ENCODE measurements around the gene LRP1B.

The LRP1B gene

DNA sequence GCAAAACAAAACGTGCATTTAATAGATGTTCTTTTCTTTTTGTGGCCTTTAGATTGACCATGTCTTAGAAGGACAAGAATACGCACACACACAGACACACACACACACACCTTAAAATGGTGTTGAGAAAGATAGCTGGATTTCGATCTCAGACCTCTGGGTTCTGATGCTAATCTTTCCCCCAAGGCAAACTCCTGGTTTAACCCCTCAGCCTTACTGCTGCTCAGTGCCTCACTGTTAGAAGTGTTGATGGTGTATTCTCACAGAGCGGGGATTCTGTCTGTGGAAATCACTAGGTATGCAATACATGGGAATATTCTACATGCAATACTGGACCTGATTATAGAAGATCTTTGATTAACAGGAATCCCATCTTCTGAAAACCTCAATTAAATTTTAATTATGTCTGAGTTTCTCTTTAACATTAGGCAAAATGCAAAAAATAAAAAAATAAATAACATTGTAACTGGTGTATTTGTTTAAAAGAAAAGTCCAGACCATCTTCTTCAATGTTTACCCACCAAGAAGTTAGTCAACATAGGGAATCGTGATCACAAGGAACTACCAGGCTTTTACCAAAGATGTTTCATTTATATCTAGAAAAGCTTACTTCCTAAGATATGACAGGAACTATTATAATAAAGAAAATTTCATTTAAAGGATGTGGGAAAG, 613.5 kb downstream of the LRP1B start:
- no peak for DNase-seq (ENCODE audit: low read depth in 2 of 2)

DNA sequence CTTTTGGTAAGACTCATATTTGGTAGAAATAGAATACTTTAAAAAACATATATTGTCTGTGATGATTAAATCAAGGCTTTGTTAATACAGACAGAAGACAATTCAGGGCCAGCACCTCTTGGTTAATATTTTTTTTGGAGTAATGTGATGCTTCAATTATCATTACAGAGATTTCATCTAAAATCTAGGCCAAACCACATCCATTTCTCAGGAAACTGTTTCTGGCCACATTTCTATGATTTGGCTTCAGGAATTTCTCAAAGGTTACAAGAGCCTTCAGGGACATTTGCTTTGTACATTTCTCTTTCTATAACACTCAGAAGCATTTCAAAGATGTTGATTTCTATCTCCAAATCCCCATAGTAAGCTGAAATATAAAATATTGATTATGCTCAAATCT, 614.9 kb downstream of the LRP1B start:
- DNase-seq (ENCODE audit: low read depth in 2 of 2): no peak

DNA sequence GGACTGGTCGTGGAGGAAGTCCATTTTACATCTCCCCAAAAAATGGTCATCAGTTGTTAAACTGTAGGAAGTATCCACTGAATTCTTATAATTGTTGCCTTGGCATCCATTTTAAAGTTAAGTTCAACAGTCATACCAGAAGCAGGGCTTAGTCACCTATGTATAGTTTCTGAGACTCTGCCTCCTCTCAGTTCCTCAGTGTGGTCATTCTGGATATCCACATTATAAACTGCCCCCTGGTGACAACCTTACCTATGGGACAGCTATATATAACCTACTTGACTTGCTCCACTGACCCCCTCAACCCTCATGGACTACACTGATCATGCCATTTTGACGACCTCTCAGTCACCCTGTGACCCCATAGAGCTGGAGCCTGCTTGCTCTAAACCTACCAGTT, 617.0 kb downstream of the LRP1B start:
- no peak for DNase-seq (ENCODE audit: low read depth in 2 of 2)

DNA sequence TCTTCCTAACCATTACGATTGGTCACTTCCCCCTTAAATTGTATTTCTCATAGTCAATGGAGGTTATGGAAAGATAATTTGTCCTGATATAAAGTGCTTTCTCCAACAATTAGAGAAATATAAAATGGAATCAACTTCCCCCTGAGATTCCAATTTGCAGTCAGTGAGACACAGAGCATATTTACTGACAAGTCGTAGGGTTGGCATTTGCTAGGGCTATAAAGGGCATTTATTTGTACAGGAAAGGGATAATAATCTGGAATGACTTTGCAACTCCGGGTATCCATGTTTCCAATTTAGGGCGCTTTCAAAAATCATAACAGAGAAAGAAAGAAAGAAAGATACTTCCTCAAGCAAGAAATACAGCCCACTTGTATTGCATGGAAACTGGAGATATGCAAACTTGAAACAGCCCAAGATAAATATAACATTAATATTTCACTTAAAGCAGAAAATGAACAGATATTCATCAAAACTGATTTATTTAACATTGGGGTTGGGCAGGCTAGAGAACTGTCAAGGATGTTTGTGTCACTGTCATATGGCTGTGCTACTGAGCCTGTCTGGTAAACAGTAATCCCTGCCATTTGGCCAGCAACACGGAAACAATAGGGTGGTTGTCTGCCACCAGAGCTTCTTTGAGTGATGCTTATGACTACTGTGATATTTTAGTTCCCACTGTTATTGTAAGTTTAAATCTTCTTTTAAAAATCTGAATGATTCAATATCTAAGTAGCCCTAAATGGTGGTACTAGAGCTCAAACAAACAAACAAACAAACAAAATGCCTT, 621.8 kb downstream of the LRP1B start:
- DNase-seq (ENCODE audit: low read depth in 2 of 2): no peak

DNA sequence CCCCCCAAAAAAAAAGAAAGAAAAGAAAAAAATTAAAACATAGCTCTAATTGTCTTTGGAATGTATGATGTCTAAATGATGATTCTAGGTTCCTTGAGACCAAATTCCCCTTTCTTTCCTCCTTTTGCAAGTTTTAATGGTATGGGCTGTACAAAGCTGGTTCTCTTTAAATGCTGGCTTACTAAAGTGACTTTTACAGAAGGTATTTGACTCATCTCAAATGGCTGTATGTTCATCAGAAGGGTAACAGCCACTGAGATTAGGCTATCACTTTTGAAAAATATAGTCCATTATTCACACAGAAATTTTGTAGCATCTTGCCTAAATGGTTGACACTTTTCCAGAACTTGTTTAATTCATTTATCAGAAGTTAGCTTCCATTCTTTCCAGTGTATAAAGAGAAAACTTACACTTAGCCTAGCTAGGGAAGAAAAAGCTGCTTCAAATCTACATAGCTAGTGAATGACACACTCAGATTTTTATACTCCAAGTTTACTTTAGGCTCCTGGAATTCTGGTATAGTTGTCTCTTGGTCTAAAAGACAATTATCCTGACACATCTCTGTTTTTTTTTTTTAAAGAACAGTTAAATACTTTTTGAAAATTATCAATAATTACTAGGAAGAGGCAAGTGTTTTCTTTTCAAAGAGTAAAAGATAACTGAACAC, 622.6 kb downstream of the LRP1B start:
- no peak for DNase-seq (ENCODE audit: low read depth in 2 of 2)

DNA sequence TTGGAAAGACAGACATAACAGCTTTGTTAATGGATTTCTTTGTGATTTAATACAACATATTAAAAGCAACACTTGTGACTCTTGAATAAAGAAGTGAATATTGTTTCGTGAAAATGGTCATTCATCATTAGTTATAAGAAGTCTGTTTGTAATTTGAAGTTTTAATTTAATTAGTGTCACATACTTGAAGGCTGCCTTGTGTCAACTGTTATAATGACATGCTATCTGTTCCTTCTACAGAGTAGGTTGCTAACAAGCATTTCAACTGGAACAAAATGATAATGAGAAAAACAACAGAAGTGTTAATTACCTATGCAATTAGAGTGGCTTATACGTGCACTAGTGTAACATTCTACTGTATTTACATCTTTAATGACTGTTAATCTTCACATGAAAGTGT, 624.7 kb downstream of the LRP1B start:
- no peak for DNase-seq (ENCODE audit: low read depth in 2 of 2)

DNA sequence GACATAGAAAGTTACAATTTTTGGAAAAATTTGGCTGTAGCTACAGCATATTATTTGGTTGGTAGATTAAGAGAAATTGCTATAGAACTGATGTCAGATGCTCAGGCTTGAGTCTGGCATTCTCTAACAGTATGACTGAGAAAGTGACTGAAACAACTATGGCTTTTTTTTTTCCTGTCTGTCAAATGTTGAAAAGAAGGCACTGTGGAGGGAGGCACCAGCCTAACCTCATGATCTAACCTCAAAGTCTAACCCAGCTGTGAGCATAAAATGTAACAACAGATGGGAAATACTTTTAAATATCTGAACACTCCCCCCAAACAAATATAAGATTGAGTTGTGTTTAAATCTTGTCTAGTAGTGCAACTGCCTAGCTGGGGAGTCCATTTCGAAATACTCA, 629.1 kb downstream of the LRP1B start:
- no peak for DNase-seq (ENCODE audit: low read depth in 2 of 2)

DNA sequence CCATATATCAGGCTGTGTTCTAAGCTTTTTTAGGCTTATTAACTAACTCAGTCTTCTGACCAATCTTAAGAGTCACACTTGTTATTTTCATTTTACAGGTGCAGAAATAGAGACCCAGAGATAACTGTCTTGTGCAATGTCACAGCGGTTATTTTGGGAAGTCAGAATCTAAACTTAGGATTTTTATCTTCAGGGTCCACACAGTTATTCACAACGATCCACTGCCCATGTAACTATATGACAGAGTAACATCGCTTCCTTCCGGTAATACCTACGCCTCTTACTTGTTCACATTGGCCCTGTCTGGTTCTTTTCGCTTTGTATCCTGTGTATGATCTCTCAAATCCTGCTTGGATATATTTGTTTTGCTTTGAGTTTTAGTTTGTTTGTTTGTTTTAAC, 631.7 kb downstream of the LRP1B start:
- DNase-seq (ENCODE audit: low read depth in 2 of 2): no peak

DNA sequence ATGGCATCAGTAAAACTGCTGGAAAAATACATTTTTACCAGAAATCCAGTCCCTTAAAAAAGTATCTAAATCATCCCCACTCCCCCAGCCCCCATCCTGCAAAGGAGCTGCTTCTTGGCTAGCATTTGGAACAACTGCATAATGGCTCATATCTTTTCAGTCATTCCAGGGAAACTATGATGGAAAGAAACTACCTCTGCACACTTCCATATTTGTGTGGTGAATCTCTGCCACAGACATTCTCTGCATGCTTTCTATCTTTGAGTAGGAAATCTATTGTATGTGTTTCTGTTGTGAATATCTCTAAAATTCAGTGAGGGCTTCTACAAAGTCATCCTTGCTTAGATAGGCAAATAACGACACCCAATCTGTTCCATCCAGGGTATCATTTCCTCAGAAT, 632.3 kb downstream of the LRP1B start:
- DNase-seq (ENCODE audit: low read depth in 2 of 2): no peak

DNA sequence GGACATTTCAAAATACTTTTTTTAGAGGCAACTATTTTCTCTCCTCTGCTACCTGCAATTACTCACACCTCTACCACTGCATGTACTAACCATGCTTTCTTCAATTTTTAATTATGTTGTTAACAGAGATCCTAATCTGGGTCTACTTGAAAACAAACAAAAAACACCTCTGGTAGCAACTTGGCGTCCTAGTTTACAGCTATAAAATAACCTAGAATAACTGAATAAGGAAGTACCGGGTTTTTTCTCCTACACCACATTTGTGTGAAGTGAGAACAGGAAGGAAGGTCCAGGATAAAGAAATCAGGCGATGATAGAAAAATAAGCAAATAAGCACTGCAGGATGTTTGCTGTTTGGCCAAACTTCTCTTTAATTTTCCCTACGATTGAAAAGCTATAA, 633.5 kb downstream of the LRP1B start:
- DNase-seq (ENCODE audit: low read depth in 2 of 2): no peak

DNA sequence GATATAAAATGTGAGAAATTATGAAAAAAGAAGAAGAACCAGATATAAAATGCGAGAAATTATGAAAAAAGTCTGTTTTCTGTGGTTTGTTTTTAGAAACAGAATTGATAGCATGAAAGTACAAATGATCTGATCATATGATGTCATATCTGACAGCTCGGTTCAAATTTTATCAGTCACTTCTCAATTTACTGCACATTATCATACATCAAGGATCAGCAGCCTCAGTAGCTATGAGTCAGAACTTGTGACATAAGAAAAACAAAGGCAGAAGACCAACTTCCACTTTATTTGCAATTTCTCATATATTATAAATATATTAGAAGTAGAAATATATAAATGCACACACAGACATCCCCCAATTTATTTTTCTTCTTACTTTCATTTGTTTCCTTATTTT, 634.0 kb downstream of the LRP1B start:
- DNase-seq (ENCODE audit: low read depth in 2 of 2): no peak

DNA sequence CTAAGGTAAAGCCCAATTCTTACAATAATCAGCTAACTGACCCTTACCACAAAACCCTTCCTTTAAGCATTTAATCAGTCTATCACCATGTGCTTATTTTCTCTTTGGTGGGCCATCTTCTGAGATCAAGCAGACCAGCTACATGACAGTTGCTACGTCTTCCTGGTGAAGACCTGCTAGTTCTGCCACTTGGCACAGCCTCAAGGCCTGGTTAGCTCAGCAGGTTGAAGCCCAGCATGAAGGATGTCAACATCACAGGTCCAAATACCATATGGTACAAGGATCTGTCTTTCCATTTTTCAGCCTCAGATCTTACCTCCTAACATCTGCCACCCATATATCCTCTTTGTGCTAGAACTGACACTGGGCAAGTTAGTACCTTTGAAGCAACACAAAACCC, 636.9 kb downstream of the LRP1B start:
- DNase-seq (ENCODE audit: low read depth in 2 of 2): no peak

DNA sequence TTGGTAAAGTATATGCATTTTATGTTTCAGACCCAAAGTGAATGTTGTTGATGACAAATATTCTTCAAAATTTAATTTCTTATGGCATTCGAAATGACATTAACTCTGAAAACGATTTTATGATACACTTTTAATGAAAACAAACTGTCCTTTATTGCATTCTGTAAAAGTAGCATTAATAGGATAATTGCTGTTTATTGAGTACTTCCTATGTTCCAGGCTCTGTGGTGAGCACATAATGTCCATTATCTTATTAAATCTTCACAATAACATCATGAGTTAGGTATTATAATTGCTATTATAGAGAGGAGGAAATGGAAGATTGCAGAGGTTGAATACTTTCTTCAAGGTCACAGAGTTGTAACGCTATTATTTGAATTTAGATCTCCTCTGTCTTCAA, 638.0 kb downstream of the LRP1B start:
- DNase-seq (ENCODE audit: low read depth in 2 of 2): no peak

DNA sequence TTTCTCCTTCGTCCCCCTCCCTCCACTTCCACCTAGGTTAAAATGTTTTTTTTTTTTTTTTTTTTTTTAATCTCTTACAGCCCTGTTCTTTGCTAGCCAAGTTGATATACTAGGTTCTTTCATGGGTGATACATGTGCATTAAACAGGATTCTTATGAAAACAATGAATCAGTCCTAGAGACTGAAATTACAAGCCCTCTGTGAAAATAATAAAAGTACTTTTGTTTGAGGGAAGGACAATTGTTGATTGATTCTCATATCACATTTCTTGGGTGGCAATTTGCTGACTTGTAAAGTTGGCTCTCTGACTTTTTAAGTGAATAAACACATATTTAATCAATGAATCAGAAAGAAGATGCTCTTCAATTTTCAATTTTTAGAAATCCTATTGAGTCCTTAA, 639.9 kb downstream of the LRP1B start:
- no peak for DNase-seq (ENCODE audit: low read depth in 2 of 2)

DNA sequence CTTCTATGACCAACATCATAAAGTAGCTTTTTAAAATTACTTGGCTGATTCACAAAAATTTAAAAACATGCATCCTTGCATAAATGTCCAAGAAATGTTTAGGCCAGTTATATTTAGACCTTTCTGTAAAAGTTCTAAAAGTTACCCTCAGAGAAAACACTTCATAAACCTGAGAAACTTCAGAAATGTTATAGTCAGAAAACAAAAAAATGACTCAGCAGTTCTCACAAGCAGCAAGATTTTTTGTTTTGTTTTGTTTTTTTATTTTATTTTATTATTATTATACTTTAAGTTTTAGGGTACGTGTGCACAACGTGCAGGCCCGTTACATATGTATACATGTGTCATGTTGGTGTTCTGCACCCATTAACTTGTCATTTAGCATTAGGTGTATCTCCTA, 648.1 kb downstream of the LRP1B start:
- DNase-seq (ENCODE audit: low read depth in 2 of 2): no peak

DNA sequence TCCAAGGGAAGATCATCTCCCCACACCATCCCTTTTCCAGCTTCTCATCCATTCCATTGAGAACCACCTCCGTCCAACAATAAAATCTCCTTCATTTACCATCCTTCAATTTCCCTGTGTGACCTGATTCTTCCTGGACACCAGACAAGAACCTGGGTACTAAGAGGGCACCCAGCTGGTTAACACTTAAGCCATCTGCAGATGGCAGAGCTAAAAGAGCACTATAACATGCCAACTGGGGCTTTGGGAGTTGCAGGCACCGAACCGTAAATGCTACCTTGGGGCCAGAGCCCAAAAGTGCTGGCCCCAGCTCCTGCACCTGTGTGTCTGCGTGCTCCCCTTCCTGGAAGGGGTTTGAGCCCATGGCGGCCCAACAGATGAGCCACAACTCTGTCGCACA, 655.0 kb downstream of the LRP1B start:
- no peak for DNase-seq (ENCODE audit: low read depth in 2 of 2)

DNA sequence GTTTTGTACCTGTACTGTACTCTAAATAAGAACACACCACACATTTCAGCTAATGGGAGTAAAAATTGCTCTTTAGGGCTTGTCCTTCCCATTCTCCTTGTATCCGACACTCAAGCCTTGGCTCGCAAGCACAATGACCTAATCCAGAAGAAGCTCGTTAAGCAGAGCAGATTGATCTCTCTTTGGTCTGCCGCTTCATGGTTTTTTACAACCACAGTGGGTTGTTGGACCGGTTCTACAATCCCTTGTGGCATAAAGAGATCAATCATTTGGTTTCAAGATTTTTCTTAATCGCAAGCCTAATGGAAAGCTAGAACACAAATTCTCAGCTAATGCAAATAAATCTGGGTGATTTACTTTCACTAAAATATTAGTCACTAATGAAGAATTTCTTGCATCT, 662.1 kb downstream of the LRP1B start:
- DNase-seq (ENCODE audit: low read depth in 2 of 2): no peak

DNA sequence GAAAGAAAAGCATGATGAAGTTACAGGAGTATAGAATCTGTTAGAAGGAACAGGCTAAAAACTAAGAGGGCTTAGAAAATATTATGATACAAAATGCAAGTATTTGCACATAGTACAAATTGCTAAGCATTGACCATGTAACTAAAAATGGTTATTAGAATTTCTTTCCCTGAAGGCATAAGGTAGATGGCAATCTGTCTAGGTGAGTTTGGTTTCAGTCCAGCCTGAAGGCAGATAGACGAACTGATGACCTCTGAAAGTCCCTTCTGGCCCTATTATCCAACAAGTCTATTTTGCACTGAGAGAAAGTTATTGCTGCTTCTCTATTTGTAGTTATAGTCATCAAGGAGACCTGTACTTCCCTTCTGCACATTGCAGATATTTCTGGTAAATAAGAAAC, 663.5 kb downstream of the LRP1B start:
- DNase-seq (ENCODE audit: low read depth in 2 of 2): no peak

DNA sequence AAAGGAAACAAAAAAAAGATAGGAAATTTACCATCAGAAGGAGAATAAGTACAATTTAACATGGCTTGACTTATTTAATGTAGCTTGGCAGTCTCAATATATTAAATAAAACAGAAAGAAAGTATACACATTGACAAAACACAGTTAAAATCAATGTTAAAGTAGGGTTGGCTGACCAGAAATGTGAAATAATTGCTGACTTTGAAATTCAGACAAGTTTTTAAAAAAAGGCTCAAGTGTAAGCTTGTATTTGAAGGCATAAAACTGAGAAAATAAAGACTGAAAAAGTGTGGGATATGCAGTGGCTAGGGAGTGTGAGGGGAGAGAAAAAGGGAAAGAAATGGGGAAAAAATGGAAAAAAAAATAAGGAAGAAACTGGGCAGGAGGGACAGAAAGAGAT, 665.8 kb downstream of the LRP1B start:
- no peak for DNase-seq (ENCODE audit: low read depth in 2 of 2)

DNA sequence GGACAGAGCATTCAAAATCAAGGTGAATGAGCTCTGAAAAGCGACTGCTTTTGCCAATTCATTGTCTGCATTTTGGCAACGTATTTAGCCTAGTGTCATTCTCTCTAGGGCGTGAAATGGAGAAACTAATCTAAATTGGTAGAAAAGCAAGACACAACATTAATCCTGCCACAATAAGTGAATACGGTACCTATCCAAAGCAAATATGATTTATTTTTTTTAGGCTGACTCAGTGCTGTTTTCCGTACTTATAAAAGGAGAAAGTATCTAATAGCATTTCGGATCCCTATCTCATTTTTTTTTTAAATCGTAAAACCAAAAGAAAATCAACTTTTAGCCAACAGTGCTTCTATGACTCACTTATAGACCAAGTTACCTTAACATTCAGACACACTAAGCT, 672.5 kb downstream of the LRP1B start:
- DNase-seq (ENCODE audit: low read depth in 2 of 2): no peak

DNA sequence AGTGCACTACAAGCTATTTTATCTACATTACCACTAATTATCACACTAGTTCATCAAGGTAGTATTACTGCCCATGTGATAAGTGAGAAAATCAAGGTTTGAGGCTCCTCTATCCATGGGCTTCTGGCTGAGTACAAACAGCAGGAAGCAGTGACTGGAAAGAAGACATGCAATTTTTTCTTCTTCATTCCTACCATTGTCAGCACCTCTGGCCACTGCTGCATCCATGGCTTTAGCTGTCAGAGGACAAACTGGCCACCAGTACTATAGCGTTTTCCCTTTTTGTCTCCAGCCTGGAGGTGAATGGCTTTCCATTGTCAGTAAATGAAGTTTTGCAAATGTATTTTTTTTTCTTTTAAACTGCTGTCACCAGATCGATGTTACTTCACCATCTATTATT, 674.9 kb downstream of the LRP1B start:
- DNase-seq (ENCODE audit: low read depth in 2 of 2): no peak

DNA sequence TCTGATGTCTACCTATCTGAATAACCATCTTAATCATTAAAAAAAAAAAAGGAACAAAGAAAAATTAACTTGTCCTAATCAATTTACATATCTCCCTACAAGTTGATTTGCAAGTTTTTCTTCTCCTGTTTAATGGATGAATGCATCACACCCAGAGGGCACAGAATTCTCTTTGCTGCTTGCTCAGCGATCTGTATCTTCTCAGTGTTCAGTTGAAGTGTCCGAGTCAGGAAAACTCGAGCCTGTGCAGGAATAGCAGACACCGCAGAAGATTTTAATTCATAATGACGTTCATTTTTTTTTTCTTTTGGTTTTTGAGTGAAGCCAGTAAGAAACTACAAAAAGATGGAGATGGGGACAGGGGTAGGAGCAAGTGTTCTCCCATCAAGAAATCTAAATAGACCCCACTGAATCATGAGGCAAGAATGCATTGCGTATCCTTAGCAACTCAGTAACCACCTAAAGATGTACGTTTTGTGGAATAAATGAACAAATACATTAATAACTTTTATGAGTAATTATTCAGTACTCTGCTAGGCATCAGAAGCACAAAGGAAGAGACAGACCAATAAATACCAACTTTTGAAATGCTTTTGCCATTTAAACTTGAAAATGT, 675.5 kb downstream of the LRP1B start:
- no peak for DNase-seq (ENCODE audit: low read depth in 2 of 2)
